ENCODE results near the gene USP15.

The USP15 gene

DNA sequence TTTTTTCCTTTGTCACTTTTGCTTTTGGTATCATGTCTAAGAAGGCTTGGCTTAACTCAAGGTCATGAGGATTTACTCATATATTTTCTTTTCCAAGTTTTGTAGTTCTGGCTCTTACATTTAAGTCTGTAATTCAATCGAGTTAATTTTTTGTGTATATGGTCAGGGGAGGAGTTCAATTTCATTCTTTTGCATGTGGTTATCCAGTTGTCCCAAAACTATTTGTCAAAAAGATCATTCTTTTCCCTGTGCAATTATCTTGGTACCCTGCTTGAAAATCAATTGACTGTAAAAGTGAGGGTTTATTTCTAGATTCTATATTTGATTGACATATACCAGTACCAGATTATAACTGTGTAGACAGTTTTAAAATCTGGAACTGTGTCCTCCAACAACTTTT is 10.2 kb downstream of the USP15 start:
- no peaks in the 10 kb centered on the region for H3K36me3 ChIP-seq (ENCODE audit: insufficient read depth, low read depth, low read length)
- no peaks in the 10 kb centered on the region for H3K4me1 ChIP-seq (ENCODE audit: insufficient read depth, low read length)
- H3K4me3 ChIP-seq (ENCODE audit: low read length), result no peak overlapping the region
- H3K27ac ChIP-seq (ENCODE audit: low read length), result no peak overlapping the region
- H3K9me3 ChIP-seq (ENCODE audit: insufficient read depth, low read depth, low read length), result no peaks in the 10 kb centered on the region
- H3K9ac ChIP-seq (ENCODE audit: low read depth, low read length), result no peak overlapping the region
- H3K27me3 ChIP-seq (ENCODE audit: insufficient read depth, low read length), result no peaks in the 10 kb centered on the region

DNA sequence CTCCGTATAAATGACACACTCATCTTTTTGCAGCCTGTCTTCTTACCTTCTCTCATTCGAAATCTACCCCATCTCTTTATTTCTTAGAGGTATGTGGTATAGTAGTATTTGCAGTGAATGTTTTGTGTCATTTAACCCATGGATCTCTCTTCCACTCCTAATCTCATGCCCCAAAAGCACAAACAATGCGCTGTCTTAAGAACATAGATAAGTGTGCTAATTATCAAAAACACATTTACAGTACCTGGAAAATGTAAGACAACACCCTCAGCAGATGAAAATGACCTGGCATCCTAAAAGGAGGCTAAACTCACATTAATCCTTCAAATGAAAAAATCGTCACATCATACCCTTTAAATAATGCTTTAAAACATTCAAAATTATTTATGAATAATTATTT is 10.7 kb downstream of the USP15 start:
- Histone ChIP-seq H3K36me3 (ENCODE audit: insufficient read depth, low read depth, low read length) (no peaks in the 10 kb centered on the region), H3K27ac (ENCODE audit: low read length) (no peak overlapping the region), H3K9me3 (ENCODE audit: insufficient read depth, low read depth, low read length) (no peaks in the 10 kb centered on the region), H3K9ac (ENCODE audit: low read depth, low read length) (no peak overlapping the region), H3K4me3 (ENCODE audit: low read length) (no peak overlapping the region), H3K27me3 (ENCODE audit: insufficient read depth, low read length) (no peaks in the 10 kb centered on the region), H3K4me1 (ENCODE audit: insufficient read depth, low read length) (no peaks in the 10 kb centered on the region)

DNA sequence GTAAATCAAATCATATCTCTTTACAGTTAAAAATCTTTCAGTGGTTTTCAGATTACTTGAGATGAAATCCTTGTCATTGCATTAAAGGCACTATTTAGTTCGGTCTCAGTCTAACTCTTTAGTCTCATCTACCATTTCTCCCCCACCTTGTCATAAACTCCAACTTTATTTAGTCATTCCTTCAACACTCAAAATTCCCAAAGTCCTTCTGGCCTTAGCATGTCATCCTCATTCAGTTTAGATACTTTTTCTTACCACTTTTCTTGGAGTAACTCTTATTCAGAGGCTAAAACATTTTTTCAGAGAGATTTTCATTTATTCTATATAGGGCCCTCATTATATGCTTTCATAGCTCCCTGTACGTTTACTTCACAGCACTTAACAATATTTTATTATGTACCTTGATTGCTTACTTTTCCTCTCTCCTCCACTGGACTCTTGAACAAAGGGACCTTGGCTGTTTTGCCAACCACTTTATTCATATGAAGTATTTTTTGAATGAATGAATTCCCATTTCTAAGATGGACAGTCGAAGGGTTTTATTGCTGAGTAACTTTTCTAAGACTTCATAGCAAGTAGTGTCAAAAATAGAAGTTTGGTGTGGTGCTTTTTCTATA is 12.8 kb downstream of the USP15 start:
- Histone ChIP-seq H3K4me3 (ENCODE audit: low read length) (no peak overlapping the region), H3K9me3 (ENCODE audit: insufficient read depth, low read depth, low read length) (no peaks in the 10 kb centered on the region), H3K27ac (ENCODE audit: low read length) (no peak overlapping the region), H3K9ac (ENCODE audit: low read depth, low read length) (no peak overlapping the region), H3K36me3 (ENCODE audit: insufficient read depth, low read depth, low read length) (no peaks in the 10 kb centered on the region), H3K27me3 (ENCODE audit: insufficient read depth, low read length) (no peaks in the 10 kb centered on the region), H3K4me1 (ENCODE audit: insufficient read depth, low read length) (no peaks in the 10 kb centered on the region)

DNA sequence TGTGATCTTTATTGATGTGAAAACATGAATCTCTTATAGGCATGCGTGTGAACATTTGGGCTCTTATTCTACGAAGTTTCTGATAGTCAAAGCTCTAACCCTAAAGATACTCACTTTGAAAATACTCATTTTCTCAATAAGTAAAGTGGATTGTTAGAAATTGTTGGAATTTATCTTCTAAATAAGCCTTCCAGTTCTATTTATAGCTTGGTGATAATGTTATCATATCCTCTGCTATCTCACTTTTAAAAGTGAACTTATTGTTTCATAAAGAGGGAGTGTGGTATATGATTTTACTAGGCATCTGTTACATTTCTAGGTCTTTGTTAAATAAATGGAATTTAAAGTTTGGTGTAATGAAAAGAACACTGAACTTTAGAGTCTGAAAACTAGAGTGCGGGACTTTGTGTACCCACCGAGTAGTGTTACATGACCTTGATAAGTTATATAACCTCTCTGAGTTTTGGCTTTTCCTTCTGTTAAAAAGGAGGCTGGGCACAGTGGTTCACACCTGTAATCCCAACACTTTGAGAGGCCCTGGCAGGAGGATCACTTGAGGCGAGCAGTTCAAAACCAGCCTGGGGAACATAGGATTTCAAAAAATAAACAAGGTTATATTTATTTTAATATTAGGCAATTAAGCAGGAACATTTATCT is 13.6 kb downstream of the USP15 start:
- Histone ChIP-seq H3K4me1 (ENCODE audit: insufficient read depth, low read length) (no peaks in the 10 kb centered on the region), H3K27ac (ENCODE audit: low read length) (no peak overlapping the region), H3K27me3 (ENCODE audit: insufficient read depth, low read length) (no peaks in the 10 kb centered on the region), H3K36me3 (ENCODE audit: insufficient read depth, low read depth, low read length) (no peaks in the 10 kb centered on the region), H3K9ac (ENCODE audit: low read depth, low read length) (no peak overlapping the region), H3K9me3 (ENCODE audit: insufficient read depth, low read depth, low read length) (no peaks in the 10 kb centered on the region), H3K4me3 (ENCODE audit: low read length) (no peak overlapping the region)

DNA sequence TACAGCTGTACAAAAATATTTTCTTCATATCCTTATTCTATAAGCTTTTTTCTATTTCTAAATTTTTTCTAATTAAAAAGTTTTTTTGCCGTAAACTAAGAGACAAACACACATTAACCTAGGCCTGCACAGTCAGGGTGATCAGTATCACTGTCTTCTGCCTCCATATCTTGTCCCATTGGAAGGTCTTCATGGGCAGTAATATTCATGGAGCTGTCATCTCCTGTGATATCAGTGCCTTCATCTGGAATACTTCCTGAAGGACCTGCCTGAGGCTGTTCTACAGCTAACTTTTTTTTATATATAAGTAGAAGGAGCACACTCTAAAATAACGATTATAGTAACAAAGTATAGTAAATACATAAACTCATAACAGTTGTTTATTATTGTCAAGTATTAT is 17.8 kb downstream of the USP15 start:
- Histone ChIP-seq H3K27me3 (ENCODE audit: insufficient read depth, low read length) (no peaks in the 10 kb centered on the region), H3K9me3 (ENCODE audit: insufficient read depth, low read depth, low read length) (no peaks in the 10 kb centered on the region), H3K36me3 (ENCODE audit: insufficient read depth, low read depth, low read length) (no peaks in the 10 kb centered on the region), H3K4me1 (ENCODE audit: insufficient read depth, low read length) (no peaks in the 10 kb centered on the region), H3K4me3 (ENCODE audit: low read length) (no peak overlapping the region), H3K9ac (ENCODE audit: low read depth, low read length) (no peak overlapping the region), H3K27ac (ENCODE audit: low read length) (no peak overlapping the region)

DNA sequence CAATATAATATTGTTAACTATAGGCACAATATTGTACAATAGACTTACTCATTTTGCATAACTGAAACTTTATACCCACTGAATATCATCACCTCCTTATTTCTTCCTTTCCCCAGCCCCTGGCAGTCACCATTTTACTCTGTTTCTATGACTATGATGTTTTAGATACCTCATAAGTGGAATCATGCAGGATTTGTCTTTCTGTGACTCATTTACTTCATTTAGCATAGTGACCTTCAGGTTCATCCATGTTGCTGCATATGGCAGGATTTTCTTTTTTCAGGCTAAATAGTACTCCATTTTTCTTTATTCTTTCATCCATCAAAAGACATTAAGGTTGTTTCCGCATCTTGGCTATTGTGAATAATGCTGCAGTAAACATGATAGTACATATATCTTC is 18.9 kb downstream of the USP15 start:
- H3K9me3 ChIP-seq (ENCODE audit: insufficient read depth, low read depth, low read length), result no peaks in the 10 kb centered on the region
- no peaks in the 10 kb centered on the region for H3K36me3 ChIP-seq (ENCODE audit: insufficient read depth, low read depth, low read length)
- no peak overlapping the region for H3K4me3 ChIP-seq (ENCODE audit: low read length)
- no peak overlapping the region for H3K9ac ChIP-seq (ENCODE audit: low read depth, low read length)
- no peak overlapping the region for H3K27ac ChIP-seq (ENCODE audit: low read length)
- no peaks in the 10 kb centered on the region for H3K4me1 ChIP-seq (ENCODE audit: insufficient read depth, low read length)
- H3K27me3 ChIP-seq (ENCODE audit: insufficient read depth, low read length), result no peaks in the 10 kb centered on the region

DNA sequence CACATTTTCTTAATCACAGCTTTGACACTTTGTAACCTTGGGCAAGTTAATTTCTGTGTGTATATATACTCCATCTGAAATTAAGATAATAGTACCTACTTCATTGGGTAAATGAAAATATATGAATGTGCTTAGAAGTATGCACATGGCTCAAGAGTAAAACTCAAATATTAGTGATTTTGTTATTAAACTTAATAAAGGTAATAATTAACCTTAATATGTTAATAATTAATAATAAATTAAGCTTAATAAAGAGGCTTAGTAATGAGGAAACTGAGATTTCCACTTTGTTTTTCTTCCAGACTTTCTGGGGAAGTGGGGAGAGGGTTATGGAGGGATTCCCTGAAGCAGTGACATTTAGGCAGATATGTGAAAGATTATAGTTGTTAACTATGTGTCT is 19.8 kb downstream of the USP15 start:
- Histone ChIP-seq H3K4me1 (ENCODE audit: insufficient read depth, low read length) (no peaks in the 10 kb centered on the region), H3K36me3 (ENCODE audit: insufficient read depth, low read depth, low read length) (no peaks in the 10 kb centered on the region), H3K9me3 (ENCODE audit: insufficient read depth, low read depth, low read length) (no peaks in the 10 kb centered on the region), H3K27me3 (ENCODE audit: insufficient read depth, low read length) (no peaks in the 10 kb centered on the region), H3K4me3 (ENCODE audit: low read length) (no peak overlapping the region), H3K27ac (ENCODE audit: low read length) (no peak overlapping the region), H3K9ac (ENCODE audit: low read depth, low read length) (no peak overlapping the region)

DNA sequence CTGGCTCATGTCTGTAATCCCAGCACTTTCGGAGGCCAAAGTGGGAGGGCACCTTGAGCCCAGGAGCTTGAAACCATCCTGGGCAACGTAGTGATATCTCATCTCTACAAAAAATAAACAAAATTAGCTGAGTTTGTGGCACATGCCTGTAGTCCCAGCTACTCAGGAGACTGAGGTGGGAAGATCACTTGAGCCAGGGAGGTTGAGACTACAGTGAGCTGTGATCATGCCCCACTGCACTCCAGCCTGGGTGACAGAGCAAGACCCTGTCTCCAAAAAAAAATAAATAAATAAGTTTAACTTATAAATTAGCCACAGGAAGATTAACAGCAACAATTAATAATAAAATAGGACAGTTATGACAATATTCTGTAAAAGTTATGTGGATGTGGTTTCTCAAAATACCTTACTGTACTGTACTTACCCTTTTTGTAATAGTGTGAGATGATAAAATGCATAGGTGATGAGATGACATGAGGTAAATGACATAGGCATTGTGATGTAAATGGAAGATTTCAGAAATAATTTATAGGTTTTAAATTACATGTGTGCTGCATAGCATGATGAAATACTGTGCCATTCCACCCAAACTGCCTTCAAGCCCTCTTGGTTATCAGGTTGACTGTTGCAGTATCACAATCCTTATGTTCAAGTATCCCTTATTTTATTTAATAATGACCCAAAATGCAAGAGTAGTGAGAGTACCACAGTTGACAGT is 22.0 kb downstream of the USP15 start:
- Histone ChIP-seq H3K4me3 (ENCODE audit: low read length) (no peak overlapping the region), H3K4me1 (ENCODE audit: insufficient read depth, low read length) (no peaks in the 10 kb centered on the region), H3K36me3 (ENCODE audit: insufficient read depth, low read depth, low read length) (no peaks in the 10 kb centered on the region), H3K9me3 (ENCODE audit: insufficient read depth, low read depth, low read length) (no peaks in the 10 kb centered on the region), H3K9ac (ENCODE audit: low read depth, low read length) (no peak overlapping the region), H3K27ac (ENCODE audit: low read length) (no peak overlapping the region), H3K27me3 (ENCODE audit: insufficient read depth, low read length) (no peaks in the 10 kb centered on the region)

DNA sequence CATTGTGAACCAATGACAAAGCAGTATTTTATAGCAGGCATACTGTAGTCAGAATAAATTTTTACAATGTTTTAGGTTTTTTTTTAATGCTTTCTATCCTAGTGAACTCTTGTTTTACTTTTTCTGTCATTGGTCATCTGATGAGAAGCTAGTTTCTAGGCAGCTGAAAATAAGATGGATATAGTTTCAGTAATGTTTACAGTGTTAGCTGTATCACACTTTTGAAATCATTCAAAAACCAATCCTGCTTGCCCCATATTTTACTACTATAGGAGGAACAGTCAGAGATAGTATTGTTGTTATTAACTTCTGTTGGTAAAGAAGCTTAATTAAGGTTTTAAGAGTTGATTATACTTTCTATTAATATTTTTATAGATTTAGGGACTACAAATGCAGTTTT is 24.5 kb downstream of the USP15 start:
- Histone ChIP-seq H3K4me3 (ENCODE audit: low read length) (no peak overlapping the region), H3K36me3 (ENCODE audit: insufficient read depth, low read depth, low read length) (no peaks in the 10 kb centered on the region), H3K27me3 (ENCODE audit: insufficient read depth, low read length) (no peaks in the 10 kb centered on the region), H3K9me3 (ENCODE audit: insufficient read depth, low read depth, low read length) (no peaks in the 10 kb centered on the region), H3K4me1 (ENCODE audit: insufficient read depth, low read length) (no peaks in the 10 kb centered on the region), H3K27ac (ENCODE audit: low read length) (no peak overlapping the region), H3K9ac (ENCODE audit: low read depth, low read length) (no peak overlapping the region)

DNA sequence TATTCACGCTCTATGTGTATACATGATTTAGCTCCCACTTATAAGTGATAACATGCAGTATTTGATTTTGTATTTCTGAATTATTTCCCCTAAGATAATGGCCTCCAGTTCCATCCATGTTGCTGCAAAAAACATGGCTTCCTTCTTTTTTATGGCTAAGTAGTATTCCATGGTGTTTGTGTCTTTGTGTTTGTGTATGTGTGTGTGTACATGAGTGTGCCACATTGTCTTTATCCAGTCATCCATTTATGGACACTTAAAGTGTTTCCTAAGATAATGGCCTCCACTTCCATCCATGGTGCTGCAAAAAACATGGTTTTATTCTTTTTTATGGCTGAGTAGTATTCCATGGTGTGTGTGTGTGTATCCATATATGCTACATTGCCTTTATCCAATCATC is 25.1 kb downstream of the USP15 start:
- no peak overlapping the region for H3K27ac ChIP-seq (ENCODE audit: low read length)
- H3K4me3 ChIP-seq (ENCODE audit: low read length), result no peak overlapping the region
- H3K9ac ChIP-seq (ENCODE audit: low read depth, low read length), result no peak overlapping the region
- H3K4me1 ChIP-seq (ENCODE audit: insufficient read depth, low read length), result 0 out of 2 replicates have a peak, but pooled peaks cover under 1% of the 10 kb centered on the region
- no peaks in the 10 kb centered on the region for H3K9me3 ChIP-seq (ENCODE audit: insufficient read depth, low read depth, low read length)
- no peaks in the 10 kb centered on the region for H3K27me3 ChIP-seq (ENCODE audit: insufficient read depth, low read length)
- no peaks in the 10 kb centered on the region for H3K36me3 ChIP-seq (ENCODE audit: insufficient read depth, low read depth, low read length)

DNA sequence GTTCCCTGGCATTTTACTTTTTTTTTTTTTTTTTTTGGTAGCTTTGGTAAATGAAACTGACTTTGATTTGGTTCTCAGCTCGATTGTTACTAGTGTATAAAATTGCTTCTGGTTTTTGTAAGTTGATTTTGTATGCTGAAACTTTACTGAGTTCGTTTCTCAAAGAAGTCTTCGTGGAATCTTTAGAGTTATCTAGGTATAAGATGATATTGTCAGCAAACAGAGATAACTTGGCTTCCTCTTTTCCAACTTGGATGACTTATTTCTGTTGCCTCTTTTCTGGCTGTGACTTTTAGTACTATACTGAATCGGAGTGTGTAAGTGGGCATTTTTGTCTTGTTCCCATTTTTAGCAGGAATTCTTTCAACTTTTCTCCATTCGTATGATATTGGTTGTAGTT is 28.1 kb downstream of the USP15 start:
- no peak overlapping the region for H3K27ac ChIP-seq (ENCODE audit: low read length)
- H3K27me3 ChIP-seq (ENCODE audit: insufficient read depth, low read length), result no peaks in the 10 kb centered on the region
- H3K4me3 ChIP-seq (ENCODE audit: low read length), result no peak overlapping the region
- peaks cover 19% of the 10 kb centered on the region for H3K4me1 ChIP-seq (ENCODE audit: insufficient read depth, low read length)
- no peaks in the 10 kb centered on the region for H3K9me3 ChIP-seq (ENCODE audit: insufficient read depth, low read depth, low read length)
- H3K9ac ChIP-seq (ENCODE audit: low read depth, low read length), result no peak overlapping the region
- H3K36me3 ChIP-seq (ENCODE audit: insufficient read depth, low read depth, low read length), result no peaks in the 10 kb centered on the region

DNA sequence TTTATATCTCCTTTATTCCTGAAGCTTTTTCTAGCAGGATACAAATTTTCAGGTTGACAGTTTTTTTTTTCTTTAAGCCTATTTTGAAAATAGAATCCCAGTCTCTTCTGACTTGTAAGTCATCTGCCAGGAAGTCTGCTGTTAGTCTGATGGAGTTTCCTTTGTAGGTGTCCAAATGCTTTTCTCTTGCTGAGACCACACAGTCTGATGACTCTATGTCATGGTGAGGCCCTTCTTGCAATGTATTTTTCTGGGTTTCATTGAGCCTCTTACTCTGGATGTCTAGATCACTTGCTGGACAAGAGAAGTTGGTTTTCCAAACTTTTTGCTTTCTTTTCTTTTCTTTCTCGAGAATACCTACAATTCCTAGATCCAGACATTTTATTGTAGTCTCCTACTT is 30.6 kb downstream of the USP15 start:
- peaks cover 14% of the 10 kb centered on the region for H3K36me3 ChIP-seq (ENCODE audit: insufficient read depth, low read depth, low read length)
- peaks cover 19% of the 10 kb centered on the region for H3K4me1 ChIP-seq (ENCODE audit: insufficient read depth, low read length)
- H3K9me3 ChIP-seq (ENCODE audit: insufficient read depth, low read depth, low read length), result no peaks in the 10 kb centered on the region
- H3K9ac ChIP-seq (ENCODE audit: low read depth, low read length), result no peak overlapping the region
- H3K27ac ChIP-seq (ENCODE audit: low read length), result no peak overlapping the region
- H3K4me3 ChIP-seq (ENCODE audit: low read length), result no peak overlapping the region
- H3K27me3 ChIP-seq (ENCODE audit: insufficient read depth, low read length), result no peaks in the 10 kb centered on the region

Data from iPS-20b (cell line).